Brain microvascular endothelial cell (primary cell): Measurements from ENCODE around the gene CPSF2.
"Not testable (repeated sequence)": the region's sequence is repeated elsewhere in the genome, so short reads cannot be mapped to it uniquely, and the experiment has no call there.

Experiments
- DNase-seq: peaks from one replicate; pipeline ENCODE4 v3.0.0-alpha.2; 2020
- H3K27ac ChIP-seq: fragments of 250-450 bp; sonication (Bioruptor Pico); 2 replicates; pipeline ENCODE4 v1.5.1; 2020; ENCODE audit warnings: mild to moderate bottlenecking, moderate library complexity
- H3K27me3 ChIP-seq: fragments of 250-450 bp; sonication (Bioruptor Pico); replicated peaks from 2 replicates; pipeline ENCODE4 v1.5.1; 2020; ENCODE audit warnings: mild to moderate bottlenecking
- H3K36me3 ChIP-seq: fragments of 250-450 bp; sonication (Bioruptor Pico); replicated peaks from 2 replicates; pipeline ENCODE4 v1.5.1; 2020; ENCODE audit warnings: mild to moderate bottlenecking
- H3K4me3 ChIP-seq: 2 replicates; pipeline ENCODE4 v1.5.1; 2011; ENCODE audit warnings: low read depth, mild to moderate bottlenecking, control low read depth, low read length, moderate library complexity
- CTCF ChIP-seq: IDR thresholded peaks from 2 replicates; pipeline ENCODE4 v1.5.1; 2011; ENCODE audit warnings: low read depth, mild to moderate bottlenecking, moderate library complexity, low read length, control low read depth, inconsistent platforms; ENCODE audit errors: missing control alignments
- in situ Hi-C: cut with HindIII; loops from 2 replicates; pipeline ENCODE4 v1.10.0; 2017; ENCODE audit warnings: low sequenced_read_pairs, low pct_ligation_motif_present

CPSF2 gene

DNA sequence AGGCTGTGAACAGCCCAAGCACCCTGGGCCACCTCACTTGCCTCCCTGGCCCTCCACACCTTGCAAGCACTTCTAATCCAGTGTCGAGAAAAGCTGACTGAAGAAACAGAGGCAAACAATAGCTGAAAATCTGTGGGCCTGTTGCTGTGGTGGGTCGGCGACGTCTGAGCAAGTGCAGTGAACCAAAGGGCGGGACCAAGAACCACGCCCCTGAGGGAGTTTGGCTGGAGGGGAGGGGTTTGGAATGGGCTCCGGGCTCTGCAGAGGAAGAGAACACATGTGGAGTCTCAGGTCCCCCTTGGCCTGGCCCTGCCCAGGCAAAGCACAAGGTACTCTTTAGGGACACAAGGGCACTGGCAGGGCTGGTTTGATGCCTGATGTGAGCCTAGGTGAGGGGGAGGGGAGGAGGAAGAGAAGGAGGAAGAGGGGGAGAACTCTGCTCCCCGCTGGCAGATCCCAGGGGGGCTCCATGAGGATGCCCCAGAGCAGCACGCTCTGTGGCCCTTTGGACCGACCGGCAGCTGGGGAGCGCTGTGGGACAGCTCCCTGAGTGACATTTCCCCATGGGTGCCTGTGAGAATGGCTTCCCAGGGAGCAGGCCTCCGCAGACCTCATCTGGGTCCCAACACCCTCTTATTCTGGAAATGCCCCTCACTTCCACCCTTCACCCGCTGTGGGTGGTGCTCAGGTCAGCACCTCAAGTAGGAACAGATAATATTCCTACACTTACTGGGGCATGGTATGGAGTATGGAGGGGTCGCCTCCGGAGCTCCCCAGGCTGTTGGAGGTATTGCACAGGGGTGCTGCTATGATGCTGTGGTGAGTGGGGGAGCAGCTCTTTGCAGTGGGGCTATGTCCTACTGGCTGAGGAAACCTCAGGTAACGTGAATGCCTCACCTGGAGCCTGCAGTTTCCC lies 85.5 kb downstream of the CPSF2 start:
- no peak overlapping the region for H3K4me3 ChIP-seq
- no peak for TF ChIP-seq CTCF
- H3K27ac ChIP-seq, result no peak overlapping the region
- no peak for DNase-seq
- H3K36me3 ChIP-seq, result no peaks in the 10 kb centered on the region
- in situ Hi-C loops, result no loop called here
- no peaks in the 10 kb centered on the region for H3K27me3 ChIP-seq

DNA sequence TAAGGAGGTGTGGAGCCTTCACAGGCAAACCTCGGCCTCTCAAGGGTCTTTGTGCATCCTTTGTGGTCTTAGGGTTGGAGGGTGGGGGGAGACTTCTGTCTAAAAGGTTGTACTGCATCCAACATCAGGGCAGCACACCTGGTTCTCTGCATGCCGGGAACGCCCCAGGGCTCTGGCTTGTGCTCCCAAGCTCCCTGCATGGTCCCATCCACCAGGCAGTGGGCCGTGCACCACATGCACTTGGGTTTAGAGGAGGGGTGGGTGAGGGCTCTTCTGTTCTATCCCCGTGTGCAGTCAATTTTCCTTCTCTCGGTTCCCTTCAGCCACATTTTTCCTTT lies 86.1 kb downstream of the CPSF2 start:
- Histone ChIP-seq H3K4me3 (no peak overlapping the region), H3K36me3 (no peaks in the 10 kb centered on the region), H3K27me3 (no peaks in the 10 kb centered on the region), H3K27ac (no peak overlapping the region)
- no peak for TF ChIP-seq CTCF
- in situ Hi-C loops, result no loop called here
- no peak for DNase-seq

GRCh38 chr14:92209141-92209540 lies 87.4 kb downstream of the CPSF2 start:
- no peak for DNase-seq
- H3K27me3 ChIP-seq, result no peaks in the 10 kb centered on the region
- no peak for TF ChIP-seq CTCF
- in situ Hi-C loops, result no loop called here
- H3K36me3 ChIP-seq, result no peaks in the 10 kb centered on the region
- H3K4me3 ChIP-seq, result no peak overlapping the region
- no peak overlapping the region for H3K27ac ChIP-seq

- DNase-seq, H3K36me3 ChIP-seq, H3K27me3 ChIP-seq, in situ Hi-C loops, H3K4me3 ChIP-seq, H3K27ac ChIP-seq: not testable (repeated sequence)
These were observed 91.4 kb downstream of the CPSF2 start for GRCh38 chr14:92213125-92213524.

GRCh38 chr14:92215579-92215978 lies 93.8 kb downstream of the CPSF2 start:
- Histone ChIP-seq H3K4me3 (no peak overlapping the region), H3K36me3 (no peaks in the 10 kb centered on the region), H3K27me3 (no peaks in the 10 kb centered on the region), H3K27ac (no peak overlapping the region)
- DNase-seq, result no peak
- in situ Hi-C loops, result no loop called here
- TF ChIP-seq CTCF, result no peak

DNA sequence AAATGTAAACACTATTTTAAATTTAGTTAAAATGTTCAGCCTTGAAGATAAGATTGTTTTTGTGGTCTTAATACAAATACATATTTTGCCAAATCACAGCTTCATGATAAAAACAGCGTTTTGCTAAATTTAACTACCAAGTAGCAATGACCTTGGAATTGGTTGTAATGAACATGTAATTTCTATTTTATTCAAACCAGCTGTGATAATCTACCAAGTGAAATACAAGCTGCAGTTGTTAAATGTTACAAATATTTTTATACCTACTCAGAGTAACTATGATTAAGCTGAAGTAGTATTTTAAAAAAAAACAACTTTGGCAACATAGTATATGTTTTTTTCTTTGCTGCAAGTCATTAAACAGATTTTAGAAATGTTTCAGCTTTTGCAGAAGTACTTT lies 96.2 kb downstream of the CPSF2 start:
- in situ Hi-C loops, result no loop called here
- H3K36me3 ChIP-seq, result no peaks in the 10 kb centered on the region
- DNase-seq, result no peak
- no peak overlapping the region for H3K4me3 ChIP-seq
- no peaks in the 10 kb centered on the region for H3K27me3 ChIP-seq
- TF ChIP-seq CTCF, result no peak
- no peak overlapping the region for H3K27ac ChIP-seq
